HCT116 (cell line): ENCODE data around the gene OOSP1. TPM values are rescaled to one million over a fixed set of nuclear protein-coding genes. Genes with fewer than 3 reads are reported as not detected.

Experiments
- ATAC-seq: fragments of 200-7000 bp; cut with Tn5 transposase; 2 replicates; pipeline ENCODE4 v1.9.1; 2020; ENCODE audit warnings: mild to moderate bottlenecking, moderate library complexity
- BruUV-seq: library from RNA; stranded (reverse); fragments of 400-500 nt; replicated peaks from 2 replicates; lab custom pipeline; 2021; lab: Mats Ljungman, UMichigan
- CTCF ChIA-PET: fragments of 300-600 bp; sonication (Branson Sonifier 250); formaldehyde crosslinking; loops from one replicate; lab custom pipeline; 2021; ENCODE audit warnings: antibody characterized with exemption; lab: Charles Lee
- POLR2A ChIA-PET: fragments of 300-600, 350-600 bp; sonication (Branson Sonifier 250); formaldehyde crosslinking; loops from one replicate; lab custom pipeline; 2021; ENCODE audit warnings: antibody characterized with exemption; lab: Charles Lee
- RAD21 ChIA-PET, 2 experiments: fragments of 300-600 bp; sonication (Branson Sonifier 250); formaldehyde crosslinking; loops; one replicate each; lab custom pipeline; 2023; ENCODE audit warnings: low total read pairs in 2 of 2; ENCODE audit not compliant: uncharacterized antibody in 2 of 2, unreplicated experiment in 2 of 2, low non-redundant PET in 1 of 2; lab: Charles Lee
- DNase-seq: peaks from one replicate; pipeline ENCODE4 v3.0.0-alpha.2; 2010; ENCODE audit warnings: low read depth, low spot score
- H2AFZ ChIP-seq: fragments of 200-600 bp; shearing (Covaris generic), sonication (generic); 2 replicates; pipeline ENCODE4 v1.6.1; 2017; ENCODE audit warnings: low read depth, mixed run types, mixed read lengths, antibody characterized with exemption, low read length; ENCODE audit not compliant: poor library complexity, severe bottlenecking
- H3K27ac ChIP-seq: 2 replicates; pipeline ENCODE4 v1.5.1; 2012; ENCODE audit warnings: low read depth, low read length
- H3K27me3 ChIP-seq: fragments of 200-600 bp; sonication (generic); 2 replicates; pipeline ENCODE4 v1.6.1; 2016; ENCODE audit warnings: mixed run types, low read length, mixed read lengths; ENCODE audit not compliant: insufficient read depth
- H3K36me3 ChIP-seq, 2 experiments: fragments of 200-500 bp in 1 of 2; fragments of 200-600 bp in 1 of 2; sonication (Bioruptor generic) in 1 of 2; sonication (generic) in 1 of 2; 2 replicates each; pipeline versions ENCODE4 v1.5.1 to v1.6.1; 2014 to 2016; ENCODE audit warnings: low read length in 2 of 2, inconsistent platforms in 1 of 2, mixed read lengths in 1 of 2, mixed run types in 1 of 2; ENCODE audit not compliant: insufficient read depth in 2 of 2, control insufficient read depth in 1 of 2
- H3K4me1 ChIP-seq, 2 experiments: fragments of 200-600 bp in 1 of 2; sonication (generic) in 1 of 2; 2 replicates each; pipeline versions ENCODE4 v1.5.1 to v1.6.1; 2012 to 2017; ENCODE audit warnings: low read length in 2 of 2, inconsistent platforms in 1 of 2, mild to moderate bottlenecking in 1 of 2, mixed read lengths in 1 of 2, mixed run types in 1 of 2, moderate library complexity in 1 of 2; ENCODE audit not compliant: insufficient read depth in 2 of 2, control insufficient read depth in 1 of 2
- H3K4me2 ChIP-seq: fragments of 200-600 bp; sonication (generic); 2 replicates; pipeline ENCODE4 v1.6.1; 2017; ENCODE audit warnings: mixed run types, low read length, mixed read lengths
- H3K4me3 ChIP-seq, 2 experiments: fragments of 200-600 bp in 1 of 2; sonication (generic) in 1 of 2; replicated peaks in 1 of 2; 2 replicates each; pipeline ENCODE4 v1.5.1; 2011 to 2016; ENCODE audit warnings: low read length in 2 of 2, control low read depth in 1 of 2, low read depth in 1 of 2, mild to moderate bottlenecking in 1 of 2, mixed read lengths in 1 of 2, mixed run types in 1 of 2
- H3K79me2 ChIP-seq: fragments of 200-600 bp; sonication (generic); 2 replicates; pipeline ENCODE4 v1.6.1; 2017; ENCODE audit warnings: mild to moderate bottlenecking, mixed run types, low read length, moderate library complexity, mixed read lengths; ENCODE audit not compliant: insufficient read depth
- H3K9ac ChIP-seq: fragments of 200-600 bp; sonication (generic); 2 replicates; pipeline ENCODE4 v1.6.1; 2016; ENCODE audit warnings: low read length, mixed read lengths
- H3K9me2 ChIP-seq: fragments of 200-600 bp; sonication (generic), shearing (Covaris generic); 2 replicates; pipeline ENCODE4 v1.6.1; 2017; ENCODE audit warnings: mixed run types, mild to moderate bottlenecking, moderate library complexity; ENCODE audit not compliant: insufficient read depth
- H3K9me3 ChIP-seq, 2 experiments: fragments of 200-500 bp in 1 of 2; fragments of 200-600 bp in 1 of 2; sonication (Bioruptor generic) in 1 of 2; sonication (generic) in 1 of 2; 2 replicates each; pipeline ENCODE4 v1.6.1; 2014 to 2017; ENCODE audit warnings: low read length in 2 of 2, mixed read lengths in 2 of 2, inconsistent platforms in 1 of 2, low read depth in 1 of 2, mild to moderate bottlenecking in 1 of 2, mixed run types in 1 of 2, moderate library complexity in 1 of 2; ENCODE audit not compliant: control insufficient read depth in 1 of 2, insufficient read depth in 1 of 2
- H4K20me1 ChIP-seq: fragments of 200-600 bp; sonication (generic), shearing (Covaris generic); 2 replicates; pipeline ENCODE4 v1.6.1; 2017; ENCODE audit warnings: mixed run types, mild to moderate bottlenecking, moderate library complexity; ENCODE audit not compliant: insufficient read depth
- EGR1 ChIP-seq: IDR thresholded peaks from 2 replicates; pipeline ENCODE4 v1.6.1; 2012; ENCODE audit warnings: low read depth
- EZH2phosphoT487 ChIP-seq: fragments of 200-600 bp; IDR thresholded peaks from 2 replicates; pipeline ENCODE4 v1.6.1; 2018; ENCODE audit warnings: antibody characterized with exemption, borderline replicate concordance
- JUND ChIP-seq: IDR thresholded peaks from 2 replicates; pipeline ENCODE4 v1.6.1; 2012
- POLR2AphosphoS5 ChIP-seq: IDR thresholded peaks from 2 replicates; pipeline ENCODE4 v1.6.1; 2011; ENCODE audit warnings: mild to moderate bottlenecking, low read depth, low read length, moderate library complexity
- SRF ChIP-seq: IDR thresholded peaks from 2 replicates; pipeline ENCODE4 v1.6.1; 2012; ENCODE audit warnings: low read depth
- YY1 ChIP-seq: IDR thresholded peaks from 2 replicates; pipeline ENCODE4 v1.6.1; 2011; ENCODE audit warnings: low read length, low read depth, moderate library complexity, mild to moderate bottlenecking; ENCODE audit not compliant: insufficient replicate concordance; ENCODE audit errors: extremely low read depth
- ZFX ChIP-seq: fragments of 450-650 bp; IDR thresholded peaks from 2 replicates; pipeline ENCODE4 v1.6.1; 2017
- intact Hi-C: fragments of 100-400 bp; cut with micrococcal nuclease; formaldehyde crosslinking; loops from 2 replicates; pipeline ENCODE4 v1.10.0; 2022
- total RNA-seq: library from RNA; stranded (reverse); gene quantifications from one replicate; pipeline ENCODE4 v1.2.1, GENCODE V29; 2021; ENCODE audit not compliant: unreplicated experiment
- TF ChIP-seq, protein P1 (sequence below): IDR thresholded peaks from 2 replicates; pipeline ENCODE4 v1.6.1; 2012
- TF ChIP-seq, protein P2 (sequence below): IDR thresholded peaks from 2 replicates; pipeline ENCODE4 v1.6.1; 2011; ENCODE audit warnings: mild to moderate bottlenecking, low read length, moderate library complexity; ENCODE audit not compliant: insufficient replicate concordance; ENCODE audit errors: extremely low read depth
- TF ChIP-seq, protein P3 (sequence below), 3 experiments: fragments of 200-600 bp in 1 of 3; sonication (generic) in 1 of 3; IDR thresholded peaks in 2 of 3; conservative IDR thresholded peaks in 1 of 3; 2 replicates each; pipeline ENCODE4 v1.5.1; 2012 to 2017; ENCODE audit warnings: low read depth in 2 of 3, low read length in 2 of 3, antibody characterized with exemption in 1 of 3, borderline replicate concordance in 1 of 3, control low read depth in 1 of 3, mild to moderate bottlenecking in 1 of 3, mixed read lengths in 1 of 3, mixed run types in 1 of 3, moderate library complexity in 1 of 3; ENCODE audit not compliant: insufficient read depth in 1 of 3

The OOSP1 gene
- total RNA-seq, 1 experiment from 2014 or later, result not detected

DNA sequence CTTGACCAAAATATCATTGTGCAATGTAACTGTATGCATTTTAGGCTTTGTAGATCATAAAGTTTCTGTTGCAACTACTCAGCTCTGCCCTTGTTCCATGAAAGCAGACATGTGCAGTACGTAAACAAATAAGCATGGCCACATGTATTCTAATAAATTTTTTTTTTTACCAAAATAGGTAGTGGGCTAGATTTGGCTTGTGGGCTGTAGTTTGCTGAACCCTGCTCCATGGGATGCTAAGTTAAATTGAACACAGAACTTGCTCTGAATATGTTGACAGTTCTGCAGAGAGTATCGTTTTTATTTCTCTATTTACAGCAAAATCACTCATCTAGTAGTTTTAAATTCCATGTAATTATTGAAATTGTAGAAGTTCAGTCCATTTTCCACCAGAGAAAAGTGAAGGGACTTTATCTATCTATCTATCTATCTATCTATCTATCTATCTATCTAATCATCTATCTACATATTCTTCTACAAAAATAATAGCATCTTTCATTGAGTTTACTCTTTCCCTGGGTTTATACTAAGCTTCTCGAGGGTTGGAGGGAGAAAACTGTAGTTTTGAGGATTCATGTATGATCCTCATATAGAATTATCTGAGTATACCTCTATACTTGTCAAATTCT, 16.1 kb downstream of the OOSP1 start:
- DNase-seq (no peak), ATAC-seq (no peak)
- intact Hi-C loops, result no loop called here
- H3K4me1 ChIP-seq, result 0 out of 4 replicates have a peak, but pooled peaks cover 0 to 3% of the 10 kb centered on the region in 2 experiments
- H3K79me2 ChIP-seq, result no peaks in the 10 kb centered on the region
- TF ChIP-seq POLR2AphosphoS5 (no peak), SRF (no peak), EGR1 (no peak), ZFX (no peak), EZH2phosphoT487 (no peak), YY1 (no peak), JUND (no peak)
- TF ChIP-seq, protein P1, sequence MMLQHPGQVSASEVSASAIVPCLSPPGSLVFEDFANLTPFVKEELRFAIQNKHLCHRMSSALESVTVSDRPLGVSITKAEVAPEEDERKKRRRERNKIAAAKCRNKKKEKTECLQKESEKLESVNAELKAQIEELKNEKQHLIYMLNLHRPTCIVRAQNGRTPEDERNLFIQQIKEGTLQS, result no peak
- TF ChIP-seq, protein P2, sequence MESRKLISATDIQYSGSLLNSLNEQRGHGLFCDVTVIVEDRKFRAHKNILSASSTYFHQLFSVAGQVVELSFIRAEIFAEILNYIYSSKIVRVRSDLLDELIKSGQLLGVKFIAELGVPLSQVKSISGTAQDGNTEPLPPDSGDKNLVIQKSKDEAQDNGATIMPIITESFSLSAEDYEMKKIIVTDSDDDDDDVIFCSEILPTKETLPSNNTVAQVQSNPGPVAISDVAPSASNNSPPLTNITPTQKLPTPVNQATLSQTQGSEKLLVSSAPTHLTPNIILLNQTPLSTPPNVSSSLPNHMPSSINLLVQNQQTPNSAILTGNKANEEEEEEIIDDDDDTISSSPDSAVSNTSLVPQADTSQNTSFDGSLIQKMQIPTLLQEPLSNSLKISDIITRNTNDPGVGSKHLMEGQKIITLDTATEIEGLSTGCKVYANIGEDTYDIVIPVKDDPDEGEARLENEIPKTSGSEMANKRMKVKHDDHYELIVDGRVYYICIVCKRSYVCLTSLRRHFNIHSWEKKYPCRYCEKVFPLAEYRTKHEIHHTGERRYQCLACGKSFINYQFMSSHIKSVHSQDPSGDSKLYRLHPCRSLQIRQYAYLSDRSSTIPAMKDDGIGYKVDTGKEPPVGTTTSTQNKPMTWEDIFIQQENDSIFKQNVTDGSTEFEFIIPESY, result no peak
- TF ChIP-seq, protein P3, sequence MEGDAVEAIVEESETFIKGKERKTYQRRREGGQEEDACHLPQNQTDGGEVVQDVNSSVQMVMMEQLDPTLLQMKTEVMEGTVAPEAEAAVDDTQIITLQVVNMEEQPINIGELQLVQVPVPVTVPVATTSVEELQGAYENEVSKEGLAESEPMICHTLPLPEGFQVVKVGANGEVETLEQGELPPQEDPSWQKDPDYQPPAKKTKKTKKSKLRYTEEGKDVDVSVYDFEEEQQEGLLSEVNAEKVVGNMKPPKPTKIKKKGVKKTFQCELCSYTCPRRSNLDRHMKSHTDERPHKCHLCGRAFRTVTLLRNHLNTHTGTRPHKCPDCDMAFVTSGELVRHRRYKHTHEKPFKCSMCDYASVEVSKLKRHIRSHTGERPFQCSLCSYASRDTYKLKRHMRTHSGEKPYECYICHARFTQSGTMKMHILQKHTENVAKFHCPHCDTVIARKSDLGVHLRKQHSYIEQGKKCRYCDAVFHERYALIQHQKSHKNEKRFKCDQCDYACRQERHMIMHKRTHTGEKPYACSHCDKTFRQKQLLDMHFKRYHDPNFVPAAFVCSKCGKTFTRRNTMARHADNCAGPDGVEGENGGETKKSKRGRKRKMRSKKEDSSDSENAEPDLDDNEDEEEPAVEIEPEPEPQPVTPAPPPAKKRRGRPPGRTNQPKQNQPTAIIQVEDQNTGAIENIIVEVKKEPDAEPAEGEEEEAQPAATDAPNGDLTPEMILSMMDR (IDR thresholded peaks at IDR 0.05 in 2 of 3, conservative IDR thresholded peaks at IDR 0.05 in 1 of 3; ENCODE audit: borderline replicate concordance in 1 of 3, insufficient read depth in 1 of 3, low read depth in 2 of 3, low read length in 2 of 3), result no peak
- H4K20me1 ChIP-seq, result no peaks in the 10 kb centered on the region
- H3K9me2 ChIP-seq, result no peaks in the 10 kb centered on the region
- no peaks in the 10 kb centered on the region for H3K36me3 ChIP-seq
- no peak overlapping the region for H2AFZ ChIP-seq
- no peak overlapping the region for H3K4me3 ChIP-seq
- H3K9ac ChIP-seq, result no peak overlapping the region
- H3K27me3 ChIP-seq, result no peaks in the 10 kb centered on the region
- no peak overlapping the region for H3K27ac ChIP-seq
- RAD21 ChIA-PET, result no interaction called here
- no peak overlapping the region for H3K4me2 ChIP-seq
- no TSS peak for BruUV-seq
- H3K9me3 ChIP-seq, result no peaks in the 10 kb centered on the region
- CTCF ChIA-PET, result no interaction called here
- POLR2A ChIA-PET, result no interaction called here
